Mesothelial cell of epicardium (in vitro differentiated cells): ENCODE measurements around the gene NBL1. TPM values are rescaled to one million over a fixed set of nuclear protein-coding genes. Genes with fewer than 3 reads are reported as not detected.

Experiments used
- DNase-seq, 2 experiments: peaks; one replicate each; pipeline ENCODE4 v3.0.0; 2021; ENCODE audit warnings: low spot score in 2 of 2; ENCODE audit not compliant: unreplicated experiment in 2 of 2
- H3K27ac Mint-ChIP-seq: 2 replicates; pipeline ENCODE4 v1.8.0; 2021; ENCODE audit warnings: mixed read lengths
- H3K27me3 Mint-ChIP-seq: 2 replicates; pipeline ENCODE4 v1.8.0; 2021; ENCODE audit warnings: low read depth, mixed read lengths
- H3K36me3 Mint-ChIP-seq: 2 replicates; pipeline ENCODE4 v1.8.0; 2021; ENCODE audit warnings: mixed read lengths
- H3K4me1 Mint-ChIP-seq: 2 replicates; pipeline ENCODE4 v1.8.0; 2021; ENCODE audit warnings: mixed read lengths
- H3K4me3 Mint-ChIP-seq: 2 replicates; pipeline ENCODE4 v1.8.0; 2021; ENCODE audit warnings: mild to moderate bottlenecking, moderate library complexity, mixed read lengths
- H3K9me3 Mint-ChIP-seq: 2 replicates; pipeline ENCODE4 v1.8.0; 2021; ENCODE audit warnings: mixed read lengths
- CTCF ChIP-seq: fragments of 200-600 bp; sonication (generic); IDR thresholded peaks from one replicate; pipeline ENCODE4 v1.5.0; 2021; ENCODE audit warnings: antibody characterized with exemption; ENCODE audit not compliant: unreplicated experiment
- total RNA-seq: library from RNA; stranded (reverse); gene quantifications from 3 replicates; pipeline ENCODE4 v1.2.1, GENCODE V29; 2021

Gene NBL1
- total RNA-seq, 1 donor from 2014 or later = 22.9 TPM

- Mint-ChIP-seq H3K9me3 (no peaks in the 10 kb centered on the region), H3K4me3 (no peak overlapping the region), H3K4me1 (peaks cover 9% of the 10 kb centered on the region), H3K27me3 (peaks cover 60% of the 10 kb centered on the region), H3K36me3 (no peaks in the 10 kb centered on the region), H3K27ac (no peak overlapping the region)
- no peak for DNase-seq
- TF ChIP-seq CTCF = peak; percentile 97
Observed at GRCh38 chr1:19661721-19662228, 17.7 kb downstream of the NBL1 start.

- no peak overlapping the region for H3K4me3 Mint-ChIP-seq
- H3K4me1 Mint-ChIP-seq = peaks cover 9% of the 10 kb centered on the region
- no peaks in the 10 kb centered on the region for H3K36me3 Mint-ChIP-seq
- no peak for DNase-seq
- H3K9me3 Mint-ChIP-seq = no peaks in the 10 kb centered on the region
- no peak overlapping the region for H3K27ac Mint-ChIP-seq
- peaks cover 65% of the 10 kb centered on the region for H3K27me3 Mint-ChIP-seq
- TF ChIP-seq CTCF = no peak
Observed at GRCh38 chr1:19662313-19662712, 18.2 kb downstream of the NBL1 start.

- Mint-ChIP-seq H3K27ac (no peak within 1 kb of the TSS), H3K27me3 (peaks cover 87% of the 10 kb centered on the region), H3K9me3 (no peaks in the 10 kb centered on the region), H3K4me1 (peaks cover 5% of the 10 kb centered on the region), H3K36me3 (no peaks in the 10 kb centered on the region), H3K4me3 (peak within 1 kb of the TSS; percentile 57)
- no peak for DNase-seq
- no peak for TF ChIP-seq CTCF
Observed at GRCh38 chr1:19664453-19665185, 20.5 kb downstream of the NBL1 start, which contains the start of gene HTR6. TSS of gene HTR6 (plus strand) at chr1:19664875. CDS start at chr1:19665754, 879 bp downstream.

- DNase-seq = no peak
- H3K4me3 Mint-ChIP-seq = peak overlapping the region; percentile 57
- no peak overlapping the region for H3K27ac Mint-ChIP-seq
- H3K4me1 Mint-ChIP-seq = peaks cover 4% of the 10 kb centered on the region
- H3K9me3 Mint-ChIP-seq = no peaks in the 10 kb centered on the region
- H3K27me3 Mint-ChIP-seq = peaks cover 90% of the 10 kb centered on the region
- no peak for TF ChIP-seq CTCF
- no peaks in the 10 kb centered on the region for H3K36me3 Mint-ChIP-seq
Observed at GRCh38 chr1:19665186-19665495, 21.0 kb downstream of the NBL1 start.

- peak overlapping the region; percentile 67 for H3K4me3 Mint-ChIP-seq
- peaks cover 90% of the 10 kb centered on the region for H3K27me3 Mint-ChIP-seq
- no peaks in the 10 kb centered on the region for H3K9me3 Mint-ChIP-seq
Observed at GRCh38 chr1:19665496-19666465, 21.7 kb downstream of the NBL1 start.

More at GRCh38 chr1:19665496-19666465, 21.7 kb downstream of the NBL1 start:
- no peak overlapping the region for H3K27ac Mint-ChIP-seq
- H3K36me3 Mint-ChIP-seq = no peaks in the 10 kb centered on the region
- no peak for TF ChIP-seq CTCF
- peaks cover 4% of the 10 kb centered on the region for H3K4me1 Mint-ChIP-seq
- DNase-seq = no peak
